GM12878 (cell line): ENCODE data around the gene VEZF1. TPM values are rescaled to one million over a fixed set of nuclear protein-coding genes. Genes with fewer than 3 reads are reported as not detected.

Experiments used
- ATAC-seq: fragments of 200-7000 bp; cut with Tn5 transposase; 3 replicates; pipeline ENCODE4 v1.9.1; 2020; ENCODE audit warnings: mild to moderate bottlenecking, moderate library complexity
- BruUV-seq: library from RNA; stranded (reverse); fragments of 400-500 nt; replicated peaks from 2 replicates; lab custom pipeline; 2021; lab: Mats Ljungman, UMichigan
- CTCF ChIA-PET: fragments of 300-600 bp; sonication (Branson Sonifier 250); formaldehyde crosslinking; extraction: SDS; loops from one replicate; lab custom pipeline; 2021; ENCODE audit warnings: inconsistent platforms; lab: Yijun Ruan, JAX
- POLR2A ChIA-PET: fragments of 350-600 bp; formaldehyde crosslinking; extraction: SDS; loops from one replicate; lab custom pipeline; 2021; ENCODE audit warnings: inconsistent platforms; lab: Charles Lee
- RAD21 ChIA-PET: fragments of 300-600 bp; sonication (Branson Sonifier 250); formaldehyde crosslinking; loops from one replicate; lab custom pipeline; 2023; ENCODE audit warnings: antibody characterized with exemption; ENCODE audit not compliant: unreplicated experiment; lab: Charles Lee
- SMC1A ChIA-PET: fragments of 300-600 bp; sonication (Branson Sonifier 250); formaldehyde crosslinking; loops from one replicate; lab custom pipeline; 2023; ENCODE audit not compliant: unreplicated experiment, uncharacterized antibody; lab: Charles Lee
- DNase-seq: peaks from one replicate; pipeline ENCODE4 v3.0.0-alpha.2; 2011; ENCODE audit warnings: low read depth, low spot score
- FAIRE-seq: peaks from 3 replicates; lab custom pipeline; 2011; peaks lifted over from hg19 to GRCh38; lab: Jason Lieb, UNC
- H2AFZ ChIP-seq: 2 replicates; pipeline ENCODE4 v1.6.0; 2011; ENCODE audit warnings: low read depth, low read length, control low read depth; ENCODE audit not compliant: control insufficient read depth
- H3K27ac ChIP-seq: 2 replicates; pipeline ENCODE4 v1.5.1; 2011; ENCODE audit warnings: control low read depth; ENCODE audit not compliant: control insufficient read depth, insufficient read depth
- H3K27me3 ChIP-seq, 2 experiments: replicated peaks in 1 of 2; 2 replicates each; pipeline versions ENCODE4 v1.6.0 to v1.6.1; 2011; ENCODE audit warnings: low read length in 1 of 2; ENCODE audit not compliant: control insufficient read depth in 2 of 2, insufficient read depth in 2 of 2
- H3K36me3 ChIP-seq, 2 experiments: 2 replicates each; pipeline ENCODE4 v1.5.1; 2011; ENCODE audit warnings: low read length in 1 of 2; ENCODE audit not compliant: control insufficient read depth in 2 of 2, insufficient read depth in 2 of 2
- H3K4me1 ChIP-seq: 2 replicates; pipeline ENCODE4 v1.6.1; 2011; ENCODE audit warnings: mild to moderate bottlenecking, low read length, moderate library complexity, mixed read lengths; ENCODE audit not compliant: control insufficient read depth, insufficient read depth
- H3K4me2 ChIP-seq: 2 replicates; pipeline ENCODE4 v1.6.0; 2011; ENCODE audit warnings: control low read depth; ENCODE audit not compliant: control insufficient read depth, insufficient read depth
- H3K4me3 ChIP-seq: fragments of 200-600 bp; sonication (generic); 2 replicates; pipeline ENCODE4 v1.5.1; 2016
- H3K79me2 ChIP-seq: 2 replicates; pipeline ENCODE4 v1.6.0; 2011; ENCODE audit warnings: low read length; ENCODE audit not compliant: control insufficient read depth, insufficient read depth
- H3K9ac ChIP-seq: 2 replicates; pipeline ENCODE4 v1.8.0; 2011; ENCODE audit warnings: low read length, control low read depth, mixed read lengths; ENCODE audit not compliant: control insufficient read depth, insufficient read depth
- H3K9me3 ChIP-seq: replicated peaks from 3 replicates; pipeline ENCODE4 v1.5.1; 2011; ENCODE audit warnings: mild to moderate bottlenecking, low read length; ENCODE audit not compliant: control insufficient read depth, insufficient read depth
- H4K20me1 ChIP-seq: 2 replicates; pipeline ENCODE4 v1.6.0; 2011; ENCODE audit not compliant: control insufficient read depth, insufficient read depth
- BCL3 ChIP-seq: IDR thresholded peaks from 2 replicates; pipeline ENCODE4 v1.6.1; 2011; ENCODE audit warnings: borderline replicate concordance, low read depth, mild to moderate bottlenecking, moderate library complexity, low read length; ENCODE audit not compliant: insufficient read depth, poor library complexity, severe bottlenecking
- BCLAF1 ChIP-seq: fragments of 450-650 bp; IDR thresholded peaks from 2 replicates; pipeline ENCODE4 v1.6.1; 2017; ENCODE audit warnings: antibody characterized with exemption, mild to moderate bottlenecking, moderate library complexity
- CHD4 ChIP-seq: fragments of 200-600 bp; sonication (generic); IDR thresholded peaks from 2 replicates; pipeline ENCODE4 v1.6.1; 2016; ENCODE audit warnings: mild to moderate bottlenecking
- ESRRA ChIP-seq: IDR thresholded peaks from 2 replicates; pipeline ENCODE4 v1.6.1; 2012; ENCODE audit warnings: mild to moderate bottlenecking, low read length, improper control_type of control experiment
- FOXM1 ChIP-seq: IDR thresholded peaks from 2 replicates; pipeline ENCODE4 v1.6.1; 2012; ENCODE audit warnings: low read depth, mild to moderate bottlenecking, inconsistent platforms, low read length, moderate library complexity
- IRF3 ChIP-seq: fragments of 450-650 bp; IDR thresholded peaks from 2 replicates; pipeline ENCODE4 v1.6.1; 2014; ENCODE audit warnings: mild to moderate bottlenecking
- MEF2B ChIP-seq: fragments of 450-650 bp; IDR thresholded peaks from 2 replicates; pipeline ENCODE4 v1.6.1; 2018; ENCODE audit warnings: mild to moderate bottlenecking, moderate library complexity; ENCODE audit not compliant: partially characterized antibody, poor library complexity, severe bottlenecking
- RAD21 ChIP-seq: IDR thresholded peaks from 2 replicates; pipeline ENCODE4 v1.6.1; 2011; ENCODE audit warnings: mild to moderate bottlenecking, low read depth, low read length, moderate library complexity; ENCODE audit not compliant: insufficient read depth
- SMC3 ChIP-seq: IDR thresholded peaks from 2 replicates; pipeline ENCODE4 v1.6.1; 2011; ENCODE audit warnings: low read length, improper control_type of control experiment, borderline replicate concordance
- TCF3 ChIP-seq: IDR thresholded peaks from 2 replicates; pipeline ENCODE4 v1.6.1; 2012; ENCODE audit warnings: low read depth, mild to moderate bottlenecking, low read length, borderline replicate concordance; ENCODE audit not compliant: insufficient read depth
- TCF7 ChIP-seq: IDR thresholded peaks from 2 replicates; pipeline ENCODE4 v1.6.1; 2014; ENCODE audit warnings: antibody characterized with exemption, borderline replicate concordance
- YBX1 ChIP-seq: fragments of 450-650 bp; IDR thresholded peaks from 2 replicates; pipeline ENCODE4 v1.6.1; 2016; ENCODE audit warnings: antibody characterized with exemption
- ZBTB33 ChIP-seq: fragments of 450-650 bp; IDR thresholded peaks from 2 replicates; pipeline ENCODE4 v1.6.1; 2017; ENCODE audit warnings: mild to moderate bottlenecking
- ZZZ3 ChIP-seq: IDR thresholded peaks from 2 replicates; pipeline ENCODE4 v1.6.1; 2011; ENCODE audit warnings: low read depth; ENCODE audit not compliant: control insufficient read depth, insufficient read length
- WGBS: methylation state at CpG from one replicate; pipeline ENCODE4 v1.1.6; 2016; ENCODE audit warnings: low lambda C conversion rate; ENCODE audit not compliant: insufficient replicate concordance, insufficient coverage; ENCODE audit errors: missing lambda C conversion rate; 5-methylcytosine and 5-hydroxymethylcytosine counted together
- in situ Hi-C: fragments of 300-500 bp; cut with MboI; formaldehyde crosslinking; loops from 9 replicates; pipeline ENCODE4 v1.14.3; 2018; ENCODE audit warnings: mixed read lengths
- intact Hi-C: fragments of 100-400 bp; cut with micrococcal nuclease; formaldehyde crosslinking; loops from one replicate; pipeline ENCODE4 v1.14.2; 2022; ENCODE audit not compliant: unreplicated experiment
- polyA plus RNA-seq, 11 experiments: library from polyadenylated mRNA; depleted of rRNA in 4 of 11; unstranded in 6 of 11; stranded (reverse) in 5 of 11; fragments of >200 nt; fragmentation: Nextera tagmentation in 4 of 11; fragmentation: Illumina TruSeq in 1 of 11; extraction: Ambion mirVana in 4 of 11; extraction: Trizol in 1 of 11; gene quantifications; 1 replicate in 1 of 11; 2 replicates in 10 of 11; pipeline versions ENCODE4 v1.2.1 to v1.2.3, GENCODE V29; 2011 to 2016; ENCODE audit warnings: inconsistent platforms in 2 of 11, missing spikeins in 2 of 11, low read depth in 1 of 11
- total RNA-seq, 4 experiments: library from RNA; depleted of rRNA in 3 of 4; stranded (reverse); fragments of >200 nt in 3 of 4; fragmentation: Illumina TruSeq in 1 of 4; extraction: Trizol in 1 of 4; gene quantifications; 2 replicates each; pipeline versions ENCODE4 v1.2.1 to v1.2.3, GENCODE V29; 2013 to 2021

VEZF1 gene
- total and polyA plus RNA-seq, 10 of the 15 experiments (the other 5 are each of a cell fraction or from before 2014, with no cell fraction given), result 9.5 to 28.2 (median 20.3) TPM

GRCh38 chr17:57984936-57985674 lies 2.9 kb downstream of the VEZF1 start:
- Histone ChIP-seq H3K9me3 (no peaks in the 10 kb centered on the region), H2AFZ (no peak overlapping the region), H3K4me3 (0 out of 2 replicates have a peak overlapping the region, but pooled peaks have one; percentile 17), H3K36me3 (peaks cover 0 to 6% of the 10 kb centered on the region in 2 experiments; a peak in 1 of 4 replicates), H4K20me1 (peaks cover 2% of the 10 kb centered on the region; the same call in 1 of the 2 replicates), H3K4me2 (no peak overlapping the region), H3K27me3 (no peaks in the 10 kb centered on the region), H3K9ac (no peak overlapping the region), H3K27ac (no peak overlapping the region), H3K79me2 (peaks cover 20% of the 10 kb centered on the region), H3K4me1 (peaks cover 5% of the 10 kb centered on the region)
- BruUV-seq, result no TSS peak
- in situ Hi-C loops (no loop called here), intact Hi-C loops (loop anchor here (5.0 kb wide), 1 partner anchor 38 kb away; no protein-coding TSS in a partner anchor)
- 82% methylated on average over 4 of the region's 4 CpGs for WGBS
- FAIRE-seq (no peak), ATAC-seq (no peak), DNase-seq (no peak)
- ChIA-PET RAD21 (interaction anchor here (0.9 to 3.6 kb wide), 14 partner anchors 8 to 129 kb away, joined by 3 to 55 read pairs (median 8); partner anchors contain the start of genes CUEDC1 and SRSF1), SMC1A (interaction anchor here (0.8 to 9.3 kb wide), 24 partner anchors 9 to 135 kb away, joined by 3 to 114 read pairs (median 9); partner anchors contain the start of genes CUEDC1, MRPS23 and SRSF1), CTCF (interaction anchor here (0.5 to 8.8 kb wide), 16 partner anchors 9 to 137 kb away, joined by 3 to 195 read pairs (median 6); partner anchors contain the start of gene SRSF1), POLR2A (interaction anchor here (0.6 to 3.1 kb wide), 6 partner anchors 9 to 527 kb away, joined by 3 to 21 read pairs (median 5); no protein-coding TSS in a partner anchor)
- no peak for TF ChIP-seq MEF2B
- TF ChIP-seq TCF7, result no peak
- no peak for TF ChIP-seq CHD4
- TF ChIP-seq YBX1, result no peak
- no peak for TF ChIP-seq SMC3
- TF ChIP-seq TCF3, result no peak
- TF ChIP-seq ESRRA, result no peak
- no peak for TF ChIP-seq IRF3
- no peak for TF ChIP-seq BCLAF1
- TF ChIP-seq ZBTB33, result no peak
- no peak for TF ChIP-seq FOXM1
- TF ChIP-seq RAD21, result no peak
- TF ChIP-seq BCL3, result no peak
- no peak for TF ChIP-seq ZZZ3
